ENCODE measurements around the gene FRG1.
"Not testable (repeated sequence)": the region's sequence is repeated elsewhere in the genome, so short reads cannot be mapped to it uniquely, and the experiment has no call there.

The FRG1 gene

GRCh38 chr4:189985651-189986243, 45.1 kb downstream of the FRG1 start:
- not testable (repeated sequence) for DNase-seq (ENCODE audit: low spot score)

GRCh38 chr4:189988877-189989431, 48.3 kb downstream of the FRG1 start:
- no peak for DNase-seq (ENCODE audit: low spot score)

- not testable (repeated sequence) for DNase-seq (ENCODE audit: low spot score)
These were observed 49.3 kb downstream of the FRG1 start for GRCh38 chr4:189989941-189990340.
